GM10847 (cell line): ENCODE measurements around the gene MUS81.

Experiments used
- POLR2A ChIP-seq: IDR thresholded peaks from 2 replicates; pipeline ENCODE4 v1.6.1; 2011; ENCODE audit not compliant: insufficient read length; ENCODE audit errors: extremely low read depth

The MUS81 gene

DNA sequence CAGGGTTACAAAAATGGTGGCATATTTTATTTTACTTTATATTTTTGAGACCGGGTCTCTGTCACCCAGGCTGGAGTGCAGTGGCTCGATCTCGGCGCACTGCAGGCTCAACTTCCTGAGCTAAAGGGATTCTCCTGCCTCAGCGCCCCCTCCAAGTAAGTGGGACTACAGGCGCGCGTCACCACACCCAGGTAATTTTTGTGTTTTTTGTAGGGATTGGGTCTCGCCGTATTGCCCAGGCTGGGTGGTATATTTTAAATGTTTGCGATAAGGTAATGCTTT, 40.6 kb downstream of the MUS81 start:
- TF ChIP-seq POLR2A, result no peak

DNA sequence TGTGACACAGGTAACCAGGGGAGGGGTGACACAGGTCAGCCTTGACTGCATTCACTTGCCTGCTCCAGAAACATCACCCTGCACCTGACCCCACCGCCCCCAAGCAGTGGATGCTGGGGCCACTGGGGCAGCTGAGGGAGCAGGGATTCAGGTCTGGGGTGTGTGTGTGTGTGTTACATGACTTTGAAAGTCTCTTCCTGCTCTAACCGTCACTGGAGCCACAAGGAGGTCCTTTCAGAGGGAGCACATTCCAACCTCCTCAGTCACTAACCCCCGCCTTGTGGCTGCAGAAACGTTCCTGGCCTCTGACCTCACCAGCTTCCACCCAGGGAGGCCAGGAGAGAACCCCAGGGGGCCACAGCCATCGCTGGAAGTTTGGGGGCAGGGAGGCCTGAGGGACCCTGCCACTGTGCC, 42.8 kb downstream of the MUS81 start:
- no peak for TF ChIP-seq POLR2A

DNA sequence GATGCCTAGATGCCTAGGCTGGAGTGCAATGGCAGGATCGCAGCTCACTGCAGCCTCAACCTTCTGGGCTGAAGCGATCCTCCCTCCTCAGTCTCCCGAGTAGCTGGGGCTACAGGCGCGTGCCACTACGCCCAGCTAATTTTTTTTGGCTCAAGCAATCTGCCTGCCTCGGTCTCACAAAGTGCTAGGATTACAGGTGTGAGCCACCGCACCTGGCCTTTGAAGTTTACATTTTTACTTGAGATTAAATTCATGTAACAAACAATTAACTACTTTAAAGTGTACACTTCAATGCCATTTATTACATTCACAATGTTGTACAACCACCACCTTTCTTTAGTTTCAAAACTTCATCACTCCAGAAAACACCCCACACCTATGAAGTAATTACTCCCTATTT, 43.5 kb downstream of the MUS81 start:
- no peak for TF ChIP-seq POLR2A

DNA sequence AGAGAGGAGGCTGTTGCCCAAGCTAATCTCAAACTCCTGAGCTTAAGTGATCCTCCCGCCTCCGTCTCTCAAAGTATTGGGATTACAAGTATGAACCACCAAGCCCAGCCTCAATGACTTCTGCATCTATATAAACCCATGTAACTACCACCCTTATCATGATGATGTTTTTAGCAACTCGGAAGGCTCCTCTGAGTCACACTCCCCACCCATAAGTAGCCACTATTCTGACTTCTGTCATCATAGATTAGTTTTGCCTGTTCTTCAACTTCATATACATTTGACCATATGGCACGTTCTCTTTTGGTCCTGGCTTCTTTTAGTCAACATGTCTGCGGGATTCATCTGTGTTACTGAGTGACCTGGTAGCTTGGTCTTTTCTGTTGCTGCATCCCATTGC, 46.4 kb downstream of the MUS81 start:
- no peak for TF ChIP-seq POLR2A

DNA sequence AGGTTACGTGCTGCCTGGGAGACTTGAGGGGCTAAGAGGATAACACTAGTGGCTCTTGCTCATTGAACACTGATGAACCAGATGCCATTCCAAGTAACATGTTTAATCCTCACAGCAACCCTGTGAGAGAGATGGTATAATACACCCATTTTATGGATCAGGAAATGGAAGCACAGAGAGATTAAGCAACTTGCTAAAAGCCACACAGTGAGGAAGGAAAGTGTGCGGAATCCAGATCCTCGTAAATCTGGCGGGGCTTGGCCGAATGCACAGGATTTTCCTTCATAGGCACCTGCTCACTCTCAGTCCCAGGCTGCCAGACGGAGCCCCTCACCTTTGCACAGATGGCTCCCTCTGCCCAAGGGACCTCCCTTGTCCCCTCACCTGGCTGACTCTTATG, 47.6 kb downstream of the MUS81 start:
- TF ChIP-seq POLR2A, result no peak

DNA sequence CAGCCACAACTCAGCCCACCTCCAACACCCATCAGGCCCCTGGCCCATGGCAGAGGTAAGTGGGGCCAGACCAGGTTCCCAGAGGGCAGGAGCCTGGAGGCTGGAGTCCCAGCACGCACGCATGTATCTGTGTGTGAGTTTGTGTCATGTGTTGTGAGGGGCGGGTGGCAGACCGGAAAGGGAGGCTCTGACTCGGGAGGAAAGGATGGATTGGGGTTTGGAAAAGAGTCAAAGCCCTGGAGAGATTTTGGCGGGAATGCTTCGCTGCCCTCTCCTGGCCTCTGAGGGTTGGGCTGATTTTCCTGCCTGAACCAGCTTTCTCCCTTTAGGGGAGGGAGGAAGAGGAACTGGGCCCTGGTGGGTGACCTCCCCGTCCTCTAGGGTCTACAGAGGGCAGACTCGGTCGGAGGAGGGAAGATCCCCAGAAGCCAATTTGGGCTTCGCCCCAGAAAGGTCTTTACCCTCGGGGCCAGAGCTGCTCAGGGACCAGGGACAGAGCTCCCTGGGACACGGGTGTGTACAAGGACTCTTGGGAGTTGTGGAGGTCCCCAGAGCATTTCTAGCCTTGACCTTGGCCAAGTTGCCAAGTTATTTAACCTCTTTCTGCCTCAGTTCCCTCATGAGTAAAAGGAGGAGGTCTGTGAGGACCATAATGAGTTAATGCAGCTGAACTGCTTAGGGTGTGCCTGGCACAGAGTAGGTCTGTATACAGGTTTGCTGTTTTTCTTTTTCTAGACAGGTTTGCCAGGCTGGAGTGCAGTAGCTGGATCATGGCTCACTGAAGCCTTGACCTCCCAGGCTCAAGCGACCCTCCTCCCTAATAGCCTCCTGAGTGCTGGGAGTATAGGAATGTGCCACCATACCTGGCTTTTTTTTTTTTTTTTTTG, 51.7 kb downstream of the MUS81 start:
- no peak for TF ChIP-seq POLR2A

DNA sequence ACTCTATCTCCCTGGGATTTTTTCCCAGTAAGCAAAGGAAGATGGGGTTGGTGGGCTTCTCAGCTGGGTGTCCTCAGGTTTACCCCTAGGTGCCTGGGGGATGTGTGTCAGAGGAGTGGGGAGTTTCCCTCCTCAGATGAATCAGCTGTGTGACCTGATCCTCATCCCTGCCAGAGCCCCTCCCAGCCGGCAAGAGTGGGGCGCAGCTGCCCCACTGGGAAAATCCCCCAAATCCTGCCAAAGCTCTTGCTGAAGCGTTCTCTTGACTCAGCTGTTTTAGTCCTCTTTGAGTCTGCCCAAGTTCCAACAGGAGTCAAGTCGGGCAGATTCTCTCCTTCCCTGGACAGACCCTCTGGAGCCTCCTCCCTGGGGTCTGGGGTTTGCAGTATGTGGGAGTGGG, 52.6 kb downstream of the MUS81 start:
- TF ChIP-seq POLR2A, result no peak

DNA sequence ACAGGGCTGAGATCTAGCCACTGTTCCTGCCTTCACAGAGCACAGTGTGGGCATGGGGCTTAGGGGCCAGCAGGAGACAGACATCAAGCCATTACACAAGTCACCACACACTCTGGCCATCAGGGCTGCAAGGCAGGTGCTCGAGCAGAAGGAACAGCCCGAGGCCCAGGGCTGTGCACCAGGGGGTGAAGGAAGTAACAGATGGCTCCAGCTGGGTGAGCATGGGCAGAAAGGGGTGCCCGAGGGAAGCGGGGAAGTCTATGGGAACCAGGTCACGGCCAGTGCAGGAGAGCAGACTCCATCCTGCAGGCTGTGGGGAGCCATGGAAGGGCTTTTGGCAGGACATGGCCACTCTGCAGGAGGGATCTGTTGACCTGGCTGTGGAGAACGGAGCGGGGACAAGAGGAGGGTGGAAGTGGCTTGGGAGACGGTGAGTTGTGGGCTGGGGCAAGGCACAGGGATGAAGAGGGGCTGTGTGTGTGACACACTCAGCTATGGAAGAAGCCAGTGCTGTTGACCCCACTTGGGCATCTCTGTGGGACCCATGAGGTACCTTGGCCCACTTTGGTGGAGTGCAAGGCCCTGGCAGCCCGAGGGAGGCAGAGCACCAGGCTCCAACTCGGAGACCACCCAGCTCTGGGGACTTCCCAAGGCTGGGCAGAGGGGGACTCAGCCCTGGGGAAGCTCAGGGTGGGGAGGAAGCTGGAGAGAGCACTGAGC, 55.0 kb downstream of the MUS81 start:
- no peak for TF ChIP-seq POLR2A

DNA sequence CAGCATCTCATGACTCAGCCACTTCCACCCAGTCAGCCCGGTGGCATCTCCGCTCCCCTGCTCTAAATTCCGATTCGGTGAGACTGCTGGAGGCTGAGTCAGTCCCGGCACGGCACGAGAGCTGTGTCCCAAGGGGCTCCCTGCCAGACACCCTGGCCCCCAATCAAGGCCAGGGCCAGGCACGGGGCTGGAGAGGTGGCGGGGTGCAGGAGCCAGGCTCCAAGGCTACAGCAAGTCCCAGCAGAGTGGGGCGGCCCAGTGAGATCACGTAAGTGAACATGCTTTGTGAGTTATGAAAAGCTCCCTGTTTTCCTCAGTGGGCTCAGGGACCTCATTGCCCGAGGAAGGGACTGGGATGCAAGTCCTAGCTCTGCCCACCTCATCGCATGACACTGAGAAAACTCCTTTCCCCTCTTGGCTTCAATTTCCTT, 55.6 kb downstream of the MUS81 start:
- TF ChIP-seq POLR2A, result no peak
